Measurements from ENCODE around the gene CCDC148.
A peak's percentile ranks its signal among the peaks of the same experiment; 100 is the strongest.
"Not testable (repeated sequence)": the region's sequence is repeated elsewhere in the genome, so short reads cannot be mapped to it uniquely, and the experiment has no call there.

The CCDC148 gene

GRCh38 chr2:158273791-158274190 is 182.8 kb downstream of the CCDC148 start:
- no peak for DNase-seq

- DNase-seq: no peak
Observed at GRCh38 chr2:158270536-158270935, 186.0 kb downstream of the CCDC148 start.

GRCh38 chr2:158269143-158269542 is 187.4 kb downstream of the CCDC148 start:
- DNase-seq: peak; percentile 6 to 52 (median 41)

DNA sequence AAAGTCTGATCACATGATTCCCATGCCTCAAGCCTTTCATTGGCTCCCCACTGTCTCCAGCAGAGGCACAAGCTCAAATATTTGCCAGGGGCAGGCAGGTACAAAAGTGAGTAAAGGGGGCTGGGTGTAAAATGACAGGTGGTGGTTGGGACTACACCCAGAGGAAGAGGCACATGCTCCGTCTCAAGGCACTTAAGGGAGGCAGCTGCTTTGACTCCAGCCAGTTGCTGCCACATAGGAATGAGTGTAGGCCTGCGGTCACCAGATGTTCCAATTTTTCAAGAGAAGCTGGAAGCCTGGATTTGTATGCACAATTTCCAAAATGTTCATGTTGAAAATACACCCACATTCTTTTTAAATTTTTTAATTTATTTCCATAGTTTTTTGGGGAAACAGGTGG is 190.4 kb downstream of the CCDC148 start:
- DNase-seq: peak in 2 of 3 experiments; percentile 0 to 1

DNA sequence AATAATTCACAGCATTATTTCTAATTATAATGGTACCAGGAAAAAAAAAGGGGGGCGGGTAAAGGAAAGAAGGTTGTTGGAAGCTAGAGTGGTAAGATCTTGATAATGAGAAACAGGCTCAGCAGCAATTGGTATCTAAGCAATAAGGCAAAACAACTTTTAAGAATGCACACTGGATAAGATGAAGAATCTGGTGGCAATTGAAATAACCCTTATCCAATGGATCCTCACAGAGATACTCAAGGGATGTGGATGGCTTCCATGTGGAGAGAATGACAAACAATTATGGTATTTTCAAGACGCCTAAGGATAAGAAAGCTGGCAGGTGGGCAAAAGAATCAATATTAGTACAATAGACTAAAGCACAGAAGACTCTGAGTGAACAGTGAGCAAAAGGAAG is 201.3 kb downstream of the CCDC148 start:
- peak; percentile 44 to 80 (median 61) for DNase-seq

GRCh38 chr2:158253170-158253569 is 203.4 kb downstream of the CCDC148 start:
- peak in 1 of 3 experiments; percentile 65 for DNase-seq

GRCh38 chr2:158251356-158251755 is 205.2 kb downstream of the CCDC148 start:
- DNase-seq: no peak

- no peak for DNase-seq
Observed at GRCh38 chr2:158243392-158243791, 213.2 kb downstream of the CCDC148 start.

- no peak for DNase-seq
Observed at GRCh38 chr2:158242280-158242679, 214.3 kb downstream of the CCDC148 start.

DNA sequence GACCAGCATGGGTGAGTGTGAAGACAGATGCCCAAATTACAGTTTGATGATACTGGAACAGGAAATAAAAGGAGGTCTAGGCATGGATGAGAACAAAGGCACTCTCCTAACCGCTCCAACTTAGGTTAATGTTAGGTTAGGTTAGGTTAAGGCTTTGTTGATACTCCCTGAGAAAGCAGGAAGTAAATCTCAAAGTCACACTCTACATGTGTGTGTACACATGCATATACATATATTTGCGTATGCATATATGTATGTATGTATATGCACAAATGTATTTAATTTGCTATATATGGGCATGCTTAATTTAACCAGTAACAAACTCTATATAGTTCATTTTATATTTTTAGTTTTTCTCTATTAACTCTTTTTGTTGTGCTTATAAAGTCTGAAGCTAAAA is 215.6 kb downstream of the CCDC148 start:
- DNase-seq: no peak

GRCh38 chr2:158239271-158239670 is 217.3 kb downstream of the CCDC148 start:
- no peak for DNase-seq

GRCh38 chr2:158234497-158234896 is 222.1 kb downstream of the CCDC148 start:
- DNase-seq: no peak

DNA sequence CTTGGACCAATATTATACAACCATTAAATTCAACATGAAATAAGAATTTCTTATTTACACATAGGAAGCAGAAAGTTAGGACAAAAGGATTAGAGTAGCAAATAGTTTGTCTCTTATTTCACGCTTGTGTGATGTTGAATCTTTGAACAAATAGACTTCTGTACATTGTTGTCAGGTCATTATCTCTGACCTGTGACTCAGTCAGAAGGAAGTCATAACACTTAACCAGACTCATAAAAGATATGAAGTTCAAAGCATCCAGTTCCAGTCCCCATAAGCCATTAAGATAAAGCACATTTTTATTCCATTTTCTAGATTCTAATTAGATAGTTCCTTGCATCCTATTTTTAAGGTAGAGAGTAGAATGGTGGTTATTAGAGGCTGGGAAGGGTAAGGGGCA is 224.1 kb downstream of the CCDC148 start:
- peak in 1 of 3 experiments; percentile 8 for DNase-seq

- DNase-seq: no peak
Observed at GRCh38 chr2:158228943-158229508, 227.5 kb downstream of the CCDC148 start.

DNA sequence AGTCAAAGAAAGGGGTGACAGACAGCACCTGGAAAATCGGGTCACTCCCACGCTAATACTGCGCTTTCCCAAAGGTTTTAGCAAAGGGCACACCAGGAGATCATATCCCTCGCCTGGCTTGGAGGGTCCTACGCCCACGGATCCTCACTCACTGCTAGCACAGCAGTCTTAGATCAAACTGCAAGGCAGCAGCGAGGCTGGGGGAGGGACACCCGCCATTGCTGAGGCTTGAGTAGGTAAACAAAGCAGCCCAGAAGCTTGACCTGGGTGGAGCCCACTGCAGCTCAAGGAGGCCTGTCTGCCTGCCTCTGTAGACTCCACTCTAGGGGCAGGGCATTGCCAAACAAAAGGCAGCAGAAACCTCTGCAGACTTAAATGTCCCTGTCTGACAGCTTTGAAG is 233.5 kb downstream of the CCDC148 start:
- not testable (repeated sequence) for DNase-seq

DNA sequence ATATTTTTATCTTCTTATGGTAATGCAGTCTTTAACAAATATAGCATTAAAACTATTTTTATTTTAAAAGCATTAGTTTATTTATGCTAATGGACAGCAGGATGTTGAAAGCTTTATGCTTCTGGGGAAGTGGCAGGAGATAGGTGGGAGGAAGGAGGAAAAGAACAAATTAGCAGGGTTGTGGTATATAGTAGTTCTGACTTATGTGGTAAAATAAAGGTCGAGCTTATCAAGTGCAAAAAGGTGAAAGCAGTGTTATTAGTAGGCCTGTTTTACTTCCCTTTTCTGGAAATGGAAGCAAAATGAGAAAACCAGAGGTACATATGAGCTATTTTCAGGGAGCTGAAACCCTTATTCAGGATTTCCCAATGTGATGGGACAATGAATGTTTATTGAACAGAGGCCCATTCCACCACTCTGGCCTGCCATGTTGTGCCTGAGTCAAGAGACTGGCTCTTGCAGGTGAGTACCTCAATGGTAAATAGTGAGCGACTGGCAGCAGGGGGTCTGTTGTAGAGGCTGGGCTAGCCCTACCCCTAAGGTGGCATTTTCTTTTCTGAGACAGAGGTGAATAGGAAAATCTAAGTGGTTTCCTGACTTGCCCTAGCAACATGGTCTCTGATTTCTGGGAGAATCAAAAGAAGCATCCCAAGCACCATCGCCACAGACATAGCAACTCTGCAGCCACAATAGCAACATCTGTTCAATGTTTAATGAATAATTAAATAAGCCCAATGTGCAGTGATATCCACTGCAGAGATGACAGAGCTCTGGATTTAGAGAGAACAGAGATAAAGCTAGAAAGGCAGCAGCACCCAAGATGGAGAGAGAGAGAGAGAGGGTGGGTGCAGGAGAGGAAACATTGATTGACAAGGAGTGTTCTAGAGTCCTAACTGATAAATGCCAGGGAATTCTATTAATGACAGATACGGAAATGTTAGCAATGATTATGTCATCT is 235.2 kb downstream of the CCDC148 start:
- DNase-seq: no peak

DNA sequence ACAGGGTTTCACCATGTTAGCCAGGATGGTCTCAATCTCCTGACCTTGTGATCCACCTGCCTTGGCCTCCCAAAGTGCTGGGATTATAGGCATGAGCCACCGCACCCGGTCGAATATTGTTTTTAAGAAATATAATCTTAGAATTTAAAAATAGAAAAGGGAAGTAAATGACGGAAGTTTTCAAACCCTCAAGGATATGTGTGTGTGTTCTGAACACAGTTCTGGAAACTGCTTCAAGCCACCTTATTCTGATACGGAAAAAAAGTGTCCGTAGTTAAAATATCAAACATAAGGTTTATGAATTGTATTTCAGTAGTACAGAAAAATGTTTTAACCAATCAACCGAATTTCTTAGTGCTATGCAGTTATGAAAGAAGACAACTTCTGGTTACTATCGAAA is 239.0 kb downstream of the CCDC148 start:
- no peak for DNase-seq

DNA sequence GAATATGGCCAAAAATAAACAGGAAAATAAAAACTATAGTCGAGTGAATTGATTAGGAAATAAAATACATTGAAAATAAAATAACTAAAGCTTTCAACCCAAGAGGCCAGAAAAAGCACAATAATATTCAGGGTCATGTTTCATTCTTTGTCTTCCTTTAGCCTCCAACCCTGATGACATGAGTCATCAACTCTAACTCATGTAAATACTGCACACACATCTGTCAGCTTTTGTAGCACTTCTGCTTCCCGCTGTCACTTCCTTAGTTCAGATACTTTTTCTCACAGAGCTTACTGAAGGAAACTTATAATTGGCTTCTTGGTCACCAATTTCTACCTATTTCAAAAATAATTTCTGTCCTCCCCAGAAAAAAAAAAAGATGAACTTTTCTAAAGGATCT is 242.1 kb downstream of the CCDC148 start:
- DNase-seq: peak in 1 of 3 experiments; percentile 0

- no peak for DNase-seq
Observed at GRCh38 chr2:158213773-158214172, 242.8 kb downstream of the CCDC148 start.

GRCh38 chr2:158212301-158212700 is 244.3 kb downstream of the CCDC148 start:
- no peak for DNase-seq

GRCh38 chr2:158211502-158211901 is 245.1 kb downstream of the CCDC148 start:
- no peak for DNase-seq

DNA sequence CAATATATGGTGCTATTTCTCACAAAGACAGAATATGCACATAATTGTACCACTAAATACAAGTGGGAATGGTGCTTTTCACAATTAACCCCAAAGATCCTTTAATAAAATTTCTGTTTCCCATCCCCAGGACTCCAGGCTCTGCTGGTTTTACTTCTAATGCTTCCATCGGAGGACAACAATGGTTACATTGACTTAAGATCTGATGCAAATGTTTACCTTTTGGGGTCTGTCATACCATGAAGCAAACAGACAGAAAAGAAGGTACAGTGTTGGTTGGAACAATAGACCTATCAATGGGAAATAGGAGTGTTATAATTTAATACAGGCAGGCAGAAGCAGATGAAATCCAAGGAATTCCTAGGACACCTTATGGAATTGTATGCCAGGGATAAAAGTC is 249.2 kb downstream of the CCDC148 start:
- no peak for DNase-seq

GRCh38 chr2:158205215-158205614 is 251.3 kb downstream of the CCDC148 start:
- no peak for DNase-seq

GRCh38 chr2:158204741-158205165 is 251.8 kb downstream of the CCDC148 start:
- no peak for DNase-seq
